Activated naive CD4-positive, alpha-beta T cell treated with anti-CD3 and anti-CD28 coated beads, Interleukin-2, amount 10 ng/mL, durations not matched to agents 5 hours and 36 hours (primary cell): Measurements from ENCODE around the gene C19orf85. TPM values are rescaled to one million over a fixed set of nuclear protein-coding genes. Genes with fewer than 3 reads are reported as not detected.

Experiments used
- total RNA-seq, 2 experiments: library from RNA; stranded (reverse); gene quantifications; one replicate each; pipeline ENCODE4 v1.2.3, GENCODE V29; 2021

The C19orf85 gene
- total RNA-seq = not detected

GRCh38 chr19:55464662-55465054 is at the start of gene C19orf85:
TSS of gene C19orf85 (minus strand) at chr19:55464751. CDS start at chr19:55464554, 197 bp downstream.

GRCh38 chr19:55487924-55488687 is 23.6 kb upstream of the C19orf85 start, which contains the start of gene SSC5D:
TSS of gene SSC5D (plus strand) at chr19:55488436. CDS start at chr19:55488590, 154 bp downstream.

GRCh38 chr19:55484593-55485438 is 20.3 kb upstream of the C19orf85 start, which contains the start of gene NAT14:
TSS of gene NAT14 (plus strand) at chr19:55485188. CDS start at chr19:55485709, 521 bp downstream.

GRCh38 chr19:55476100-55476775 is 11.7 kb upstream of the C19orf85 start, which contains the start of gene ZNF628:
TSS of gene ZNF628 (plus strand) at chr19:55476617. CDS start at chr19:55479911, 3,294 bp downstream.

GRCh38 chr19:55461259-55461973 is 3.1 kb downstream of the C19orf85 start, which contains the start of gene ISOC2:
TSS of gene ISOC2 (minus strand) at chr19:55461642. CDS start at chr19:55456486, 5,156 bp downstream.

GRCh38 chr19:55443045-55443823 is 21.3 kb downstream of the C19orf85 start, which contains the start of gene SHISA7:
TSS of gene SHISA7 (minus strand) at chr19:55443300. CDS start at chr19:55442863, 437 bp downstream.

Other genes starting within 250 kb of the C19orf85 start
- gene TMEM86B, start 236.0 kb downstream of the C19orf85 start, total RNA-seq = 10 to 100 TPM; 11.7 to 14.0 TPM
- 100 to 1,000 TPM; 179 to 181 TPM for gene PPP6R1, start 205.7 kb downstream of the C19orf85 start, total RNA-seq
- 10 to 100 TPM; 23.0 to 25.5 TPM for gene HSPBP1, start 184.6 kb downstream of the C19orf85 start, total RNA-seq
- gene BRSK1, start 180.8 kb downstream of the C19orf85 start, total RNA-seq = 1 to 10 TPM; 4.0 to 5.9 TPM
- gene TMEM150B, start 139.4 kb downstream of the C19orf85 start, total RNA-seq = under 1 TPM in 1 of 2 experiments, not detected in 1; 0.29 TPM
- gene KMT5C, start 124.9 kb downstream of the C19orf85 start, total RNA-seq = 10 to 100 TPM; 24.2 to 25.6 TPM
- gene COX6B2, start 110.0 kb downstream of the C19orf85 start, total RNA-seq = under 1 TPM in 1 of 2 experiments, not detected in 1; 0.14 TPM
- gene GARIN5B, start 101.5 kb downstream of the C19orf85 start, total RNA-seq = not detected
- under 1 TPM; 0.15 to 0.29 TPM for gene IL11, start 94.3 kb downstream of the C19orf85 start, total RNA-seq
- not detected for gene TMEM190, start 87.9 kb downstream of the C19orf85 start, total RNA-seq
- gene TMEM238, start 80.5 kb downstream of the C19orf85 start, total RNA-seq = 10 to 100 TPM; 28.2 to 31.1 TPM
- 1,000 to 10,000 TPM; 3,962 to 3,998 TPM for gene RPL28, start 78.8 kb downstream of the C19orf85 start, total RNA-seq
- 100 to 1,000 TPM; 146 to 148 TPM for gene UBE2S, start 57.0 kb downstream of the C19orf85 start, total RNA-seq
- not detected for gene SHISA7, start 21.5 kb downstream of the C19orf85 start, total RNA-seq
- gene ISOC2, start 3.1 kb downstream of the C19orf85 start, total RNA-seq = 10 to 100 TPM; 15.7 to 16.6 TPM
- gene ZNF628, start 11.9 kb upstream of the C19orf85 start, total RNA-seq = 10 to 100 TPM in 1 of 2 experiments, 1 to 10 TPM in 1; 8.2 to 11.3 TPM
- 1 to 10 TPM; 8.7 to 8.8 TPM for gene NAT14, start 20.4 kb upstream of the C19orf85 start, total RNA-seq
- under 1 TPM; 0.12 to 0.53 TPM for gene SSC5D, start 23.7 kb upstream of the C19orf85 start, total RNA-seq
- gene SBK2, start 72.4 kb upstream of the C19orf85 start, total RNA-seq = not detected
- gene SBK3, start 80.8 kb upstream of the C19orf85 start, total RNA-seq = not detected
- 1 to 10 TPM; 6.4 to 7.8 TPM for gene ZNF579, start 116.1 kb upstream of the C19orf85 start, total RNA-seq
- gene FIZ1, start 134.8 kb upstream of the C19orf85 start, total RNA-seq = 10 to 100 TPM; 14.7 to 16.3 TPM
- gene ZNF524, start 135.5 kb upstream of the C19orf85 start, total RNA-seq = 10 to 100 TPM; 33.7 to 35.0 TPM
- 10 to 100 TPM; 16.1 to 16.2 TPM for gene ZNF865, start 140.9 kb upstream of the C19orf85 start, total RNA-seq
- 1 to 10 TPM; 7.2 to 8.1 TPM for gene ZNF784, start 159.8 kb upstream of the C19orf85 start, total RNA-seq
- gene ZNF580, start 176.3 kb upstream of the C19orf85 start, total RNA-seq = 10 to 100 TPM; 41.8 to 50.6 TPM
- 10 to 100 TPM; 39.1 to 39.3 TPM for gene ZNF581, start 178.9 kb upstream of the C19orf85 start, total RNA-seq
- gene CCDC106, start 183.5 kb upstream of the C19orf85 start, total RNA-seq = 1 to 10 TPM; 8.8 to 8.9 TPM
- gene U2AF2, start 190.3 kb upstream of the C19orf85 start, total RNA-seq = 100 to 1,000 TPM; 221 to 225 TPM
- gene EPN1, start 210.5 kb upstream of the C19orf85 start, total RNA-seq = 10 to 100 TPM; 55.7 to 56.8 TPM